Fibroblast of pulmonary artery (primary cell): ENCODE data around the gene ABCC9.
A peak's percentile ranks its signal among the peaks of the same experiment; 100 is the strongest.
"Not testable (repeated sequence)": the region's sequence is repeated elsewhere in the genome, so short reads cannot be mapped to it uniquely, and the experiment has no call there.

Experiments used
- DNase-seq: peaks from one replicate; pipeline ENCODE4 v3.0.0-alpha.2; 2010; ENCODE audit warnings: low read depth
- H3K4me3 ChIP-seq: replicated peaks from 2 replicates; pipeline ENCODE4 v1.5.1; 2011; ENCODE audit warnings: low read depth, mild to moderate bottlenecking, control low read depth, low read length, moderate library complexity
- TF ChIP-seq, protein P1 (sequence below): IDR thresholded peaks from 2 replicates; pipeline ENCODE4 v1.5.1; 2011; ENCODE audit warnings: mild to moderate bottlenecking, control low read depth, low read length, inconsistent platforms; ENCODE audit errors: missing control alignments

The ABCC9 gene

DNA sequence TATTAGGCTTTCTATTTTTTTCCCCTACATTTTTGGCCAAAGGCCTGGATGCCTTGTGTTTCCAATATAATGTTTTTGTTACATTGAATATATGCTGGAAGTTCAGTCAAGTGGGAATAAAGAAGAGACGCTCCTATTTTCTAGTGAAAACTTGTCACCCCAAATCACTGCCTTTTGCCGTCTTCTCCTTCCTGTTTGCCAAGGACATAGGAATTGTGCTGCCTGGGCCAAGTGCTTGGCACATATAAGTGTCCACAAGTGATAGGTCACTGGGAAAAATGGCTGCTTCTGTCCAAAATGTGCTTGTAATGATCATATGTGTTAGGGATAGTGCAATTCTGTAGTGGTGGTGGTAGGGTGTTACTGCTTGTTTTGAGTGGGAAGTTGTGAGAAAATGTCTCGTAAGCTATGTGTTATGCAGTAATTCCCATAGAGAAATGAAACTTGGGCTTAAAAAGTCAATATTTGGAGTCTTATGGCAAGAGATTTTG, 155.1 kb downstream of the ABCC9 start:
- H3K4me3 ChIP-seq = no peak overlapping the region
- TF ChIP-seq, protein P1, sequence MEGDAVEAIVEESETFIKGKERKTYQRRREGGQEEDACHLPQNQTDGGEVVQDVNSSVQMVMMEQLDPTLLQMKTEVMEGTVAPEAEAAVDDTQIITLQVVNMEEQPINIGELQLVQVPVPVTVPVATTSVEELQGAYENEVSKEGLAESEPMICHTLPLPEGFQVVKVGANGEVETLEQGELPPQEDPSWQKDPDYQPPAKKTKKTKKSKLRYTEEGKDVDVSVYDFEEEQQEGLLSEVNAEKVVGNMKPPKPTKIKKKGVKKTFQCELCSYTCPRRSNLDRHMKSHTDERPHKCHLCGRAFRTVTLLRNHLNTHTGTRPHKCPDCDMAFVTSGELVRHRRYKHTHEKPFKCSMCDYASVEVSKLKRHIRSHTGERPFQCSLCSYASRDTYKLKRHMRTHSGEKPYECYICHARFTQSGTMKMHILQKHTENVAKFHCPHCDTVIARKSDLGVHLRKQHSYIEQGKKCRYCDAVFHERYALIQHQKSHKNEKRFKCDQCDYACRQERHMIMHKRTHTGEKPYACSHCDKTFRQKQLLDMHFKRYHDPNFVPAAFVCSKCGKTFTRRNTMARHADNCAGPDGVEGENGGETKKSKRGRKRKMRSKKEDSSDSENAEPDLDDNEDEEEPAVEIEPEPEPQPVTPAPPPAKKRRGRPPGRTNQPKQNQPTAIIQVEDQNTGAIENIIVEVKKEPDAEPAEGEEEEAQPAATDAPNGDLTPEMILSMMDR = no peak
- DNase-seq = no peak

DNA sequence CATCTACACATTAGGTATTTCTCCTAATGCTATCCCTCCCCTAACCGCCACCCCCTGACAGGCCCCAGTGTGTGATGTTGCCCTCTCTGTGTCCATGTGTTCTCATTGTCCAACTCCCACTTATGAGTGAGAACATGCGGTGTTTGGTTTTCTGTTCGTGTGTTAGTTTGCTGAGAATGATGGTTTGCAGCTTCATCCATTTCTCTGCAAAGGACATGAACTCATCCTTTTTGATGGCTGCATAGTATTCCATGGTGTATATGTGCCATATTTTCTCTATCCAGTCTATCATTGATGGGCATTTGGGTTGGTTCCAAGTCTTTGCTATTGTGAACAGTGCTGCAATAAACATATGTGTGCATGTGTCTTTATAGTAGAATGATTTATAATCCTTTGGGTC, 158.5 kb downstream of the ABCC9 start:
- H3K4me3 ChIP-seq, DNase-seq: not testable (repeated sequence)

DNA sequence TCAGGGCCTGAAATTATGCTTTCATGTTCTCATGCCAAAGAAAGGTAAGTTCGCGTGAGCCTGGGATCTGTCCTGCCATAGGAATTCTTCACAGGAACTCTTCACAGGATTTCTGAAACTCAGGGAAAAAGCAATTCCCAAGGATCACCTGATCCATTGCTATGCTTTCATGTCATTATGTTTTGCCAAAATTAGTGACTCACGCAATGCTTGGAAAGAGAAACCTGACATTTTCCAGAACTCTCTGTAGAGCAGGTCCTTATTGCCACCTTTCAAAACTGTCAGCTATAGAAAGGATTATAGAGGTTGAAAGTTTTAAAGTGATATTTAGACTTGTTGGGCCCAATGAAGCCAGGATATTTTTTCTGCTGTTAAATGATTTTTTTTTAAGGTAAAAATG, 160.4 kb downstream of the ABCC9 start:
- no peak for DNase-seq
- no peak overlapping the region for H3K4me3 ChIP-seq
- TF ChIP-seq, protein P1 = no peak

DNA sequence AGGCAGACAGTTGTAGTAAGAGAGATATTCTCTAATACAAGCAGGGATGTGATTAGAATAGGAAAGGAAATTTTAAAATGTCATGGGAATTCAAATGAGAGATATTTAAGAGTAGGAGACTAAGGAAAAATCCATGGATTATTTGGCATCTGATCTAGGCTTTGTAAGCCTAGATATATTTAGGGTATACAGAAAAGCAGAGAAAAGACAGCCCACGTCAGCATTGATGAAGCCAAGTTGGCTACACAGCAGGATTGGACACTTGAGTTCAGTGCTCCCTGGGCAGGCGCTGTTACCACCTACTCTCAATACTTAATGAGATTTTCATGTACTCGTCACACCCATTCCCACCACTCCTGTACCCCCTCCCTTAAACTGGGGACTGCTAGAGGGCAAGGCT, 165.1 kb downstream of the ABCC9 start:
- no peak for DNase-seq
- TF ChIP-seq, protein P1 = no peak
- H3K4me3 ChIP-seq = no peak overlapping the region

DNA sequence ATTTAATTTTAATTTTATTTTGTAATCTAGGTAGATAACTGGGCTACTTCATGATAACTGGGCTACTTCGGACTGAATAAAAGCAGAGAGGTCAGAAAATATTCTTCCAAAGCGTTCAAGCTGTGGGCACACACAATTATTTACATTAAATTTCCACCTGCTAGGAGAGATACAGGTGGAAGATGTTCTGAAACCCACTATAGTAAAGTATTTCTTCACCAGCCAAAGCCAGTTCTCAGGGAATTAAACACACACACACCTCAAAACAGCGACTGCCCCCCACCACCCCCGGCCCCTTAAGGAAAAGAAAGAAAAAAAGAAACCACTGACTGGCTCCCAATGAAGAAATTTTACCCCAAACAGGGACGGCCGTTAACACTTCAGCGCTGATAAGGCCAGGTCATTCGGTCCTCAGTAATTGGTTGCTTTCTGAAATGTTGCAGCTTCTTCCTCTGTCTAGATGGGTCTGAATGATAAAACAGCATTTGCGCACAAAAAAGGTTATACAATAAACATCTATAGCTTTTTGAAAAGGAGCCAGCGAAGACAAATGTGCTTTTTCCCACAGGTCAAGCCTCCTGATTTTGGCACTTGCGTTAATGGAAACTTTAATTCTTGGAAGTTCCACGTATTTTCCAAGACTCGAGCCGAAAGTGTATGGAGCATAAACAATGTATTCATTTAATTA, 165.9 kb downstream of the ABCC9 start:
- no peak for DNase-seq
- H3K4me3 ChIP-seq = peak overlapping the region; percentile 52
- TF ChIP-seq, protein P1 = no peak

DNA sequence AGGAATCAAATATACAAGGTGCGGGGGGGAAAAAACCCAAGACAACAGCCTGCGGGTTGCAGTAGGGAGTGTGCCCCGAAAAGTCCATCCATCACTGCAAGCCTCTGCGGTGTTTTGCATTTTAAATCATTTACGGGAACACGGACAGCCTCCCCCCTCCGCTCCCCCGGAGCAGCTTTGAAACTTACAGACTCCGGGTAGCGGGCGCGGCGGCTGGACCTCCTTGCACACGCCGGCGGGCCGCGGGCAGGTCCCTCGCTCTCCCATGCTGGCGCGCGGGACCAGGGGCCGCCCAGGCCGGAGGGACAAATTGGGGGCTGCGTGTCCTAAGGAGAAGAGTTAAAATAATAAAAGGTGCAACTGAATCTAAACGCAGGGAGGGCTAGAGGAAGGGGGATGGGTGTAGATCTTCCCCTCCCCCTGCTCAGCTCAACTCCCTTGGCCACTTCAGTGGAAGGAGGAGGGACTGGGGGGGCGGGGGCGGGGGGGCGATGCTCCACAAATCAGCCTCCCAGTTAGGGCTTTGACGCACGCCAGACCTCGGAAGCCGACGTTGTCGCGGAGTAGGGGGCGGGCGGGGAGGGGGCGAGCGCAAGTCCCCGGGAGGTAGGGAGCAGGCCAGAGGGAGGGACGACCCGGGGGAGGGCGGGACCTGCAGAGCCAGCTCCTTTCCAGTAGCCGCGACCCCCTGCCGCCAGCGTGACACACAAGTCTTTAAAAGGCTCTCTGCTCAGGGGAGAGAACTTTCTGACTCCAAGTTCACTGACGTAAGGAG, 166.7 kb downstream of the ABCC9 start, which contains the start of gene KCNJ8:
Gene KCNJ8, minus strand, starts transcription at position 349 of the 775 bp plus-strand sequence. CDS start 1,090 bp downstream, outside the sequence.
- DNase-seq = peak; percentile 22
- H3K4me3 ChIP-seq = peak within 1 kb of the TSS; percentile 52

DNA sequence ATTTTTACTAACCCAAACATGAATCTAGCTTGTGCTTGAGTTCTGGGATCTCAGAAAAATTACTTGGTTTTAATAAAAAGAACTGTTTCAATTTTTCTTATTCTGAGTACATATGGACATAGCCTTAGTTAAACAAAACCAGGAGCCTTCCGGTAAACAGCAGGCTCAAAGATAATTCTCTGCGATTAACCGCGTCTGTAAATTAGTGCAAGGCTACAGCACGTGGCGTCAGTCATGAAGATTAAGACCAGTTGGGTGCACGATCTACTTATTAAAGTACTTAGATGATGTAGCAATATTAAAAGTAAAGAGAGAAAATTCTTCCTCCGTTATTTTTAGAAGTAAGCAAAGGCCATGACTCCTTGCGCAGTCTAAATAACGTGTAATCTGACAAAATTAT, 167.4 kb downstream of the ABCC9 start:
- TF ChIP-seq, protein P1 = no peak
- H3K4me3 ChIP-seq = peak overlapping the region; percentile 52
- no peak for DNase-seq

More for the DNA sequence above, 166.7 kb downstream of the ABCC9 start, which contains the start of gene KCNJ8:
- TF ChIP-seq, protein P1 = no peak
